Stimulated activated CD4-positive, alpha-beta T cell treated with anti-CD3 and anti-CD28 coated beads, Interleukin-1b, Interleukin-23, amount 100 ng/mL, for 48 hours (primary cell): ENCODE results near the gene MBD6.
"Not testable (repeated sequence)": the region's sequence is repeated elsewhere in the genome, so short reads cannot be mapped to it uniquely, and the experiment has no call there.

Experiments used
- DNase-seq: peaks from one replicate; pipeline ENCODE4 v3.0.0-alpha.2; 2020

MBD6 gene

DNA sequence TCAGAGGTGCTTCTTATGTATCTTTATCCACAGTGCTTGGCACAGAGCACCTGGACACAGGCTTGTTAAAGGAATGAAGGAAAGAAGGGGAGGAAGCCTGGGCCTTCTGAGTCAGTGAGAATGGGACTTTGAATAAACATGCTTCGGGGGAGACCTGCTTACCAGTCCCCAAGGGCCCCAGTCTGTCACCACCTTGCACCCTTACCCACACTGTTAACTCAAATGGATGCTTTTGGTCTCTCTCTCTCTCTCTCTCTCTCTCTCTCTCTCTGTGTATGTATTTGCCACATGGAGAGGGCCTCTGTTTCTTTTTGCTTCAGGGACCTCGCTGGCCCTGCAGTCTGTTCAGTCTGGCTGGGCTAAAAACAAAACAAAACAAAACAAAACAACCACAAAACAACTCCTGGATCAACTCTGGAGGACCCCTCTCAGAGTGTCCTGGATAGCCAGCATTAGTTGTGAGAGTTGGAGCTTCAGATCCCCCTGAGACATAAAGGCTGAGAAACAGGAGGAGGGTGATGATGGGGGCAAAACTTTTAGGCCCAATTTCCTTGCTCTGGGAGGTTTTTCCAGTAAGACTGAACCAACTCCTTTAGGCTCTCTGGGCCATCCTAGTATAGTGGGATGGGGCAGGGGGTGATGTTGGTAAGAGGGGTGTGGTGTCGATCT is 29.1 kb downstream of the MBD6 start:
- no peak for DNase-seq

DNA sequence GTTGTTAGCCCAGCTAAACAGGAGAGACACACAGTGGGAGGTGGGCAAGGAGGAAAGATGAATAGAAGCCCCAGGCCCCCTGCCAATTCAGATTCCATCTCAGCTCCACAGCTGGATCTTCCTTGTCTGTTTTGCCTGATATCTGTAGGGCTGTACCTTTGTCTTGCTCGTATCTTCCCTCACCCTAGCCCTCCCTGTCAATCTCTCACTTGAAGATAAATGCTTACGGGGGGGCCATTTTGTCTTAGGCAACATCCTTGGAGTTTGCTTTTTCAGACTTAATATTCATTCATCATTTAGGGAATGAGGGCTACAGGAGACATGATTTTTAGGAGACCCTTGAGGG is 29.7 kb downstream of the MBD6 start:
- no peak for DNase-seq

DNA sequence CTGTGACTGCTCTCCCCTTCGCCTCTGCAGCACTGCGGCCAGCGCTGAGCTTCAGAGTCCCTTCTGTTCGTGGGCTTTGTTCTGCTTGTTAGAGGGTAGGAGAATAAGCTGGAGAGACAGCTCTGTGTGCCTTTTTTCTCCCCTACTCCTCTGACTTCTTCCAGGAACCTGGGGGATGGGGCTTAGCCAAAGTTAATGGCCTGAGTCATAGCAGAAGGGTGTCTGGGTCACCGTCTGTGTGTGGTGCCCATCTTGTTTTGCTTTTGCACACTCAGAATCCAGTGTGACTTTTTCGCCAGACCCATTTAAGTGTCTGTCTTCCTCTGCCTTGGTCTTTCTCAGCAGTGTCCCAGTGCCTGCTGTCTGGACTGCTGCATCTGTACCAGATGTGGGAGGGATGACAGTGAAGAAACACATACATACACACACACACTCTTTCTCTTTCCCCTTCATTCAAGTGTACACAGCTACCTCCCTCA is 30.2 kb downstream of the MBD6 start:
- DNase-seq = no peak

DNA sequence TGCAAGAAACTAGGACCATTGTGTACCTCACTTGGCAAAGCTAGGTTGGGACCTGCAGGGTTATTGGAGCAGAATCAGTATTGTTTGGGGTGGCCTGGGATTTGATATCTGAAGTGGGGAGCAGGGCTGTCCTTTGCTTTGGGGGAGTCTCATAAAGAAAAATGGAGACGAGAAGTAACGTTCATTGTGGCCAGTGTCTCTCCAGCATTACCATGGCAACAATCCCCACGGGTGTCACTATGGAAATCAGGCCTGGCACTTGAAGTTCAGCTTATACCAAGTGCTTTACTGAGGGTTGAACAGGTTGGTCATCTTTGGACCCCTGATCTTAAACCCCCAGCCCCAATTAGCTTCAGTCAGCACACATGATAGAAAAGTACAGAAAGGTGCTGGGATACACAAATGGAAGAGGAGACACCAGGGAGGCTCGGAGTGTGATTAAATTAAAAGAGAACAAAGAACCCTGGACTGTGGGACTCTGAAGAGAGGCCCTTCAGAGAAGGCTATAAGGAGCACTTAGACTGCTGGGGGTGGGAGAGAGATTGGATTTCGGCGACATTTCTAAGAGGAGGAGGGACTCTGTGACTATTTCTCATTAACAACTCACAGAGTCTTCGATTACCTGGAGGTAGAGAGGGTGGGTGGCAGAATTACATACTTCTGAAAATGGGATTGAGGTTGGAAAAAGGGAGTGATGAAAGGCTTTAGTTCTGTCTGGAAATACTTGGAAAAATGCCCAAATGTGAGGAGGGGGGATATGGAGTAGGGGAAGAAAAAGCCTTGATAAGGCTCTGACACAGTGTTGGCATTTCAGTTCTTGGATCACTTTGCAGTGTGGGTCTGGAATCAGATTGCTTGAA is 30.9 kb downstream of the MBD6 start:
- no peak for DNase-seq

DNA sequence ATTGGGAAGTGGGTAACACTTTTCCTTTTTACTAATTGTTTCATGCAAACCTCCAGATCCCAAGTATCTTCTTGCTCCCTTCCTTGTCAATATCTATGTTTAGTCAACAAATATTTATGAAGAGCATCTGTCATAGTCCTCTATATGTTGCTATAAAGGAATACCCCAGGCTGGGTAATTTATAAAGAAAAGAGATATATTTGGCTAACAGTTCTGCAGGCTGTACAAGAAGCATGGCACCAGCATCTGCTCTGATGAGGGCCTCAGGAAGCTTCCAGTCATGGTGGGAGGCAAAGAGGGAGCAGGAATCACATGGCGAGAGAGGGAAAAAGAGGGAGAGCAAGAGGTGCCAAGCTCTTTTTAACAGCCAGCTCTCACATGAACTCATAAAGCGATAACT is 31.8 kb downstream of the MBD6 start:
- no peak for DNase-seq

DNA sequence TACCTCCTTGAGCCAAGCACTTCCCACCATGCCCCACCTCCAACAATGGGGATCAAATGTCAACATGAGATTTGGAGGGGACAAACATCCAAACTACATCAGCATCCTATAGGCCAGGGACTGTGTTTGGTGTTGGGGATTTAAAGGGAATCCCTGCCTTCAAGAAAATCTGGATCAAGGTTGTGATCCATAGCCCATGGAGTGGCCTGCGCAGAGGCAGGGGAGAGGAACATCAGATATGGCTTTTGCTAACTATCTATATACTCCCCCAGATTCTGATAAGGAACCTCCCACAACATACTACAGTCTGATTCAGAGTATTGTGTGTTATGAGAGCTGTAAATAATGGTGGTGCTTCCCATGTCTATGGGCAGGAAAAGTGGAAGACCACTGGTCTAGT is 32.3 kb downstream of the MBD6 start:
- DNase-seq = no peak

DNA sequence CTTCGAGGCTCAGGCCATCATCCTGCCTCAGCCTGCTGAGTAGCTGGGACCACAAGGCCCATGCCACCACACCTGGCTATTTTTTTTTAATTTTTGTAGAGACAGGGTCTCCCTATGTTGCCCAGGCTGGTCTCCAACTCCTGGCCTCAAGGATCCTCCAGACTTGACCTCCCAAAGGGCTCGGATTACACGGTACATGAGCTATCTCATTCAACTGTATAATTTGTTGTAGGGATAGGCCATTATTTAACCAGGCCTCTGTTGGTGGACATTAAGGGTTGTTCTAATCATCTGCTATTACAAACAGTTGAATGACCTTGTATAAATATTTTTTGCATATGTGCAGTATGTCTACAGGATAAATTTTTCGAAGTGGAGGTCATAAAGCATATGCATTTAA is 36.2 kb downstream of the MBD6 start:
- no peak for DNase-seq

DNA sequence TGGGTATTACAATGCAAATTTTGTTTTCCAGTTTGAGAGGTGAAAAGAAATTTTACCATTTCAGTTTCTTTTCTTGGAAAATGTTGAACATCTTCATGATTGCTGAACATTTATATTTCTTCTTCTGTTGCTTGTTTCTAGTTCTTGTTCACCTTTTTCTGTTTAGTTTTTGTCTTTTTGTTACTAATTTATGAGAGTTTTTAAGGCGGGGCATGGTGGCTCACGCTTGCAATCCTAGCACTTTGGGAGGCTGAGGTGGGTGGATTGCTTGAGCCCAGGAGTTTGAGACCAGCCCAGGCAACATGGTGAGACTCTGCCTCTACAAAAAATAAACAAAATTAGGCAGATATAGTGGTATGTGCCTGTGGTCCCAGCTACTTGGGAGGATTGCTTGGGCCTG is 37.9 kb downstream of the MBD6 start:
- DNase-seq = no peak

DNA sequence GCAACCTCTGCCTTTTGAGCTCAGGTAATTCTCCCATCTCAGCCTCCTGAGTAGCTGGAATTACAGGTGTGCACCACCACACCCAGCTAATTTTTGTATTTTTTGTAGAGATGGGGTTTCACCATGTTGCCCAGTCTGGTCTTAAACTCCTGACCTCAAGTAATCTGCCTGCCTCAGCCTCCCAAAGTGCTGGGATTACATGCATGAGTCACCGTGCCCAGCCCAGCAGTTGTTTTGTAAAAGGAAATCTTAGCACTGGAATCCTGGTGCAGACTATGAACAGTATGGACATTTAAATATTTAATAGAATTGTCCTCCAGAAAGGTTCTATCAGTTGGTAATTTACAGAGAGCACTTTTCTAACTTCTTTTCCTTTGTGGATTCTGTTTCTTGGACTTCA is 38.5 kb downstream of the MBD6 start:
- DNase-seq = not testable (repeated sequence)

DNA sequence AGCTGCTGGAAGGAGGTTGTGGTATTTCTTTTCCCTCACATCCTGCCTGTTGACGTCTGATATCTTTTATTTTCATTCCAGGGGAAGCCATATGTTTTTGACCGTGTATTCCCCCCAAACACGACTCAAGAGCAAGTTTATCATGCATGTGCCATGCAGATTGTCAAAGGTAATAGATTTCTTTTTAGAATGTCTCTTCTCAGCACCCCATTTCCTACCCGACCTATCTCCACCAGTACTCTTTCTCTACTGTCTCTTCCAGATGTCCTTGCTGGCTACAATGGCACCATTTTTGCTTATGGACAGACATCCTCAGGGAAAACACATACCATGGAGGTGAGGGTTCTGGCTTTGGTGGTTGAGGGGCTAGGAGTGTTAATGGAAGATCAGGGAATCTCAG is 40.7 kb downstream of the MBD6 start:
- no peak for DNase-seq

DNA sequence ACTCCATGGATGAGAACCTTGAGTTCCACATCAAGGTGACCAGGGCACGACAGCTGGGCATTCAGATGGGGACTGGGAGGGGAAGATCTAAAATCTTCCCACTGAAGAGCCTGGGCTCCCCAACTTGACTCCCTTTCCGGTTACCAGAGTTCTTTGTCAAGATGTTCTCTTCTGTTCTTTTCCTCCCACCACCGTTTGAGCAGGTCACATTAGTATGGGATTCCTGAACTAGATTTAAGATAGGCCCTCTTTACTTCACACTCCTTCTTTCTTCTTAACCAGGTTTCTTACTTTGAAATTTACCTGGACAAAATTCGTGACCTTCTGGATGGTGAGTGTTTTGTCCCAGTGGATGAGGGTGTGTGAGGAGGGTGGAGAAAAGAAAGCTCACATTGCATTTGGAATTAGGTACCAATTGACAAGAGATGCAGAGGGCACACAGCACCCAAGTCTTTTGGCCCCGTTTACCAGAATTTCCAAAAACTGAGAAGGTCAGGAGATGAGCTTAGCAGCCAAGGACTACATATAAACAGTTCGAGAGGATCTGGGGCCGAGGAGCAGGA is 41.6 kb downstream of the MBD6 start:
- DNase-seq = no peak

DNA sequence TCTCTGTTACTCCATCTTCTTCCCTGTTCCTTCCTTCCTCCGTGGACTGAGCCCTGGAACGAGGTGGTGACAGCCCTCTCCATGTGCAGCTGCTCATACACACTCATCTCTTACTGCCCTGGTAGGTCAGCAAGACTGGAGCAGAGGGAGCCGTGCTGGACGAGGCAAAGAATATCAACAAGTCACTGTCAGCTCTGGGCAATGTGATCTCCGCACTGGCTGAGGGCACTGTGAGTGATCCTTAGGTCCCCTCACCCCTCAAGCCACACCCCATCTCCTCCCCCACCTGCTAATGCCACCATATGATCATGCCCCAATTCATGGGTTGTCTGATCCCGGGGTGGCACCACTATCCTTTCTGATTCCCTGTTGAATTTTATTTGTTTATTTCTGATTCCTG is 46.2 kb downstream of the MBD6 start:
- DNase-seq = no peak

DNA sequence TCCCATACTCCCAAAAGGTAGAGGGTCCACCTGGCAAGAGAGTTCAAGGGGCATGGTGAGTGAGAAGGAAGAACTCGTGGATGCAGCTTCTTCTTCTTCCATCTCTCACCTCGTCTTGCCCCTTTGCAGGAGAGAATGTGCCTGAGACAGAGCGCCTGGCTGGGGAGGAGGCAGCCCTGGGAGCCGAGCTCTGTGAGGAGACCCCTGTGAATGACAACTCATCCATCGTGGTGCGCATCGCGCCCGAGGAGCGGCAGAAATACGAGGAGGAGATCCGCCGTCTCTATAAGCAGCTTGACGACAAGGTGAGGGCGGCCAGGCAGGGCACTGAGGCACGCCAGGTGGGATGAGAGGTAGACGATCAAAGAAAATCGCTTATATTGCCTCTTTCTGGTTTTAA is 47.2 kb downstream of the MBD6 start:
- no peak for DNase-seq

DNA sequence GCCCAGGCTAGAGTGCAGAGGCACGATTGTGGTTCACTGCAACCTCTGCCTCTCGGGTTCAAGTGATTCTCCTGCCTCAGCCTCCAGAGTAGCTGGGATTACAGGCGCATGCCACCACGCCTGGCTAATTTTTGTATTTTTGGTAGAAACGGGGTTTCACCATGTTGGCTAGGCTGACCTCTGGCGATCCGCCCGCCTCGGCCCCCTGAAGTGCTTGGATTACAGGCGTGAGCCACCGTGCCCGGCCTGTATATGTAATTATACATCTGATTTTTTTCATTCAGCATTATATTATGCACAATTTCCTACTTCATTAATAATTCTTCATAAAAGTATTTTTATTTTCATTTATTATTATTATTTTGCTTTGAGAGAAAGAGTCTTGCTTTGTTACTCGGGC is 47.8 kb downstream of the MBD6 start:
- DNase-seq = not testable (repeated sequence)

DNA sequence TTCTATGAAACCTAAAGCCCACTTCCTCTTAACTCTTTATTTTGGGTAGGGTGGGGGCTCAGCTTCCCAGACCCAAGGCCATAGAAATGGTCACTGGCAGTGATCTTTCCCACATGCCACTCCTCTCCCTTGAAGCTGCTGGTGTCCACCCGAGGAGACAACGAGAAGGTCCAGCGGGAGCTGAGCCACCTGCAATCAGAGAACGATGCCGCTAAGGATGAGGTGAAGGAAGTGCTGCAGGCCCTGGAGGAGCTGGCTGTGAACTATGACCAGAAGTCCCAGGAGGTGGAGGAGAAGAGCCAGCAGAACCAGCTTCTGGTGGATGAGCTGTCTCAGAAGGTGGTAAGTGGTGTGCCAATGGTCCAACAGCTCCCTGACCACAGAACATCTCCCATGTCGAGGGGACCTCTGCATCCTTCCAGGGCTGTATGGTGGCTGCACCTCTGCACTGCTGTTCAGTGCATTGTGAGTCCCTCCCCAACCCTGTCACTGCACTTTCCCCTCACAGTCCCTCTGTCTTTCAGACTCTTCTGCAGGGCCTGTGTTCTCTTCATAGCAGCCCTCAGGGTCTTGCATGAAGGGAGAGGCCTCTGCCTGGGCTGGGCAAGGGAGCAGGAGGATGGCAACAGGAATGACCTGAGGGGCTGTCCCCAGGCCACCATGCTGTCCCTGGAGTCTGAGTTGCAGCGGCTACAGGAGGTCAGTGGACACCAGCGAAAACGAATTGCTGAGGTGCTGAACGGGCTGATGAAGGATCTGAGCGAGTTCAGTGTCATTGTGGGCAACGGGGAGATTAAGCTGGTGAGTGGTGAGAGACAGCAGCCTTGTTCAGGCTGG is 49.5 kb downstream of the MBD6 start:
- DNase-seq = no peak

DNA sequence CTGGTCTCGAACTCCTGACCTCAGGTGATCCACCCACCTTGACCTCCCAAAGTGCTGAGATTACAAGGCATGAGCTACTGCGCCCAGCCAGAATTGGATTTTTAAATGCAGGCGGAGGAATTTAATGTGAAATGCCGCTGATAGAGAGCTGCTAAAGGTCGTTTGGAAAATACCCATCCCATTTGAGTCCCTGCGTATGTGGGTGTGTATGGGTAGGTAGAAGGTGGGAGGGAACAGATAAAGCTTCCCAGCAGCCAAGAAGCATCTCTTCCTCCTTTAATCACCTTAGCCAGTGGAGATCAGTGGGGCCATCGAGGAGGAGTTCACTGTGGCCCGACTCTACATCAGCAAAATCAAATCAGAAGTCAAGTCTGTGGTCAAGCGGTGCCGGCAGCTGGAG is 52.2 kb downstream of the MBD6 start:
- no peak for DNase-seq

DNA sequence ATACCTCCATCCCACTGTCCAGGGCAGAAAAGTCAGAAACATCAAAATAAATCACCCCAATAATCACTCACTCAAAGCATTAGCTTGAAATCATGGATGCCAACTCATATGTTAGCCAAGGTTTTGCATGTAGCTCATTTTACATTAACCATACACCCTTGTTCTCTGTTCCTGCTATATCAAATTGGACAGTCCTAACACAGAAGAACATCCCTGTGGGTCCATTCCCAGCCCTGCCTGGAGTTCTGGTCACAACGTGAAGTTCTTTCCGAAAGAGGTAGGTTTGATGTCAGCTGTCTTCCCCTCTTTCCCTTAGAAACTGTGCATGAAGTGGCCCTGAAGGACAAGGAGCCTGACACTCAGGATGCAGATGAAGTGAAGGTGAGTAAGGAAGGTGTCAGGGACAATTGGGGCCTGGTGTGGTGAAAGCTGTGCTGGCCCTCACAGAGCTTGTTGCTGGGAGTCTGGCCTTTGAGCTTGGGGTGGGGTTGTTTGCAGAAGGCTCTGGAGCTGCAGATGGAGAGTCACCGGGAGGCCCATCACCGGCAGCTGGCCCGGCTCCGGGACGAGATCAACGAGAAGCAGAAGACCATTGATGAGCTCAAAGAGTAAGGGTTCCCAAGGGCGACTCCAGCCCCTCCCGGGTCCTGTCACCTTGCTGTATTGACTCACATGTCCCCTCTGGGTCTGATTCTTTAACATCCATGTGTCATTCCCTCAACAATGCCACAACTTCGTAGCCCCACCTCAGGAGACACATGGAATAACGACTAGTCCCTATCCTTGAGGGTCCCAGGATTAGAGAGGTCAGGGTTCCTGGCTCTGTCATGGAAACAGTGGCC is 53.4 kb downstream of the MBD6 start:
- DNase-seq = no peak

DNA sequence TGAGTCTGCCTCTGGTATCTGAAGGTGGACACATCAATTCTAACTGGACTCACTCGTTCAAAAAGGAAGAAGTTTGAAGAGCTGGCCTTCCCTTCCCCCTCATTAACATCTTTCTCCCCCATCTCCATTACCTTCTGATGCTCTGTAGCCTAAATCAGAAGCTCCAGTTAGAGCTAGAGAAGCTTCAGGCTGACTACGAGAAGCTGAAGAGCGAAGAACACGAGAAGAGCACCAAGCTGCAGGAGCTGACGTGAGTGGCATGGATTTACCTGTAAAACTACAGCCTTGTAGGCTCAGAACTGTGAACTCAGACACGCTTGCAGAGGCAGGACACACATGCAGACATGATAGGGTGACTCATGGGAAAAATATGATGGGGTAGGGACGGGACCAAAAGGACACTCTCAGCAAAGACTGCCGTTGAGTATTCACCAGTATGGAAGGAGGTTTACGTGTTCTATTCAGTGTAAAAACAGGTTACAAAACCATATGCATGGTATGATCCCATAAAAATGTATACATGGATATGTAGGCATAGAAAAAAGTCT is 54.1 kb downstream of the MBD6 start:
- DNase-seq = no peak

DNA sequence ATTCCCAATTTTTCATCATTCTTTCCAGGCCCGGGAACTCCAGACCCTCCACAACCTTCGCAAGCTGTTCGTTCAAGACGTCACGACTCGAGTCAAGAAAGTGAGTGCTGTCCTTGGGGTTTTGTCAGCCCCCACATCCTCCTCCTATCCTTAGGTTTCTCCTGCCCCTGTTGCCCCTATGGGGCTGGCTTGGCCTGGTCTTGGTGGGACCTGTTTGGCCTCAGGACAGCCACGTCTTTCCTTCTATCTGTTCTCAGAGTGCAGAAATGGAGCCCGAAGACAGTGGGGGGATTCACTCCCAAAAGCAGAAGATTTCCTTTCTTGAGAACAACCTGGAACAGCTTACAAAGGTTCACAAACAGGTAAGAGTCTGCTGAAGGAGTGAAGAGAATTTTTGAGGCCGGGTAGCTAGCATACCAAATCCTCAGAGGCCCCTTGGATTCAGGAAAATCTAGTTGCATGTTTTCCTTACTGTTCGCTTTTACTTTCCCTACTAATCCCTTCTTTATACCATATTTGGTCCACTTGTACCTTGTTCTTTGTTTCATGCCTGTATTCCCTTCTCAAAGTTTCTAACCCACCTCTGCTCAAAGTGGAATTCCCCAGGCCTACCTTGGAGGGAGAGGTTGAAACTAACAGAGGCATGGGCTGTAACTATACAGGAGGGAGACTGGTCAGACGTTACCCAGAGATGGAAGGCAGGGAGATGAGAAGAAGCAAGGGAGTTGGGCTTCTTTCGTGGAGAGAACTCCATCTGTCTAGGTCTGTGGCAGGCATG is 55.5 kb downstream of the MBD6 start:
- DNase-seq = no peak

DNA sequence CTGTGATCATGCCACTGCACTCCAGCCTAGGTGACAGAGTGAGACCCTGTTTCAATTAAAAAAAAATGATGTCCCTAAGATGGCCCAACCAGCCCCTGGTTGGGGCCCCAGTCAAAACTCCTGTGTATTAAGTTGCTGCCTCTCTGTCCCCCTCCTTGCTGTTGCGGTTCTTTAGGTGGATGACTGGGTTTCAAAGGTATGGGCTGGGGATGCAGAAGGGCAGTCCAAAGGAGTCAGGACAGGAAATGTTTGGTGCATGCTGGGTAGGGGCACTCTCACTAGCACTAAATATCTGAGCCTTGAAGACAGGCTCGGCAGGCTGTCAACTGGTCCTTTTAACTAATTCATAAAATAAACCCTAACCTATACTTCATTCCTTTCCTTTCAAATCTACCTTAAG is 56.4 kb downstream of the MBD6 start:
- no peak for DNase-seq
